Small intestine (tissue), 7 donors: Measurements from ENCODE around the gene IGLL1. TPM values are rescaled to one million over a fixed set of nuclear protein-coding genes. Genes with fewer than 3 reads are reported as not detected.
"Not testable (repeated sequence)": the region's sequence is repeated elsewhere in the genome, so short reads cannot be mapped to it uniquely, and the experiment has no call there.

Experiments used
- DNase-seq, 2 donors: peaks; one replicate each; pipeline versions ENCODE4 v3.0.0 to v3.0.0-alpha.2; 2013
- FAIRE-seq: peaks from 2 replicates; lab custom pipeline; 2012; peaks lifted over from hg19 to GRCh38; lab: Jason Lieb, UNC
- H3K27ac ChIP-seq, 3 donors: one replicate each; pipeline ENCODE4 v1.5.1; 2013; ENCODE audit warnings: low read length in 2 of 3, mild to moderate bottlenecking in 2 of 3, control low read depth in 1 of 3, inconsistent platforms in 1 of 3, low read depth in 1 of 3, moderate library complexity in 1 of 3
- H3K27me3 ChIP-seq, 3 donors: one replicate each; pipeline ENCODE4 v1.6.1; 2013; ENCODE audit warnings: low read length in 3 of 3, inconsistent platforms in 1 of 3; ENCODE audit not compliant: control insufficient read depth in 3 of 3, insufficient read depth in 3 of 3
- H3K36me3 ChIP-seq, 3 donors: one replicate each; pipeline ENCODE4 v1.6.1; 2013; ENCODE audit warnings: low read length in 3 of 3, inconsistent platforms in 1 of 3, low read depth in 1 of 3, mild to moderate bottlenecking in 1 of 3, moderate library complexity in 1 of 3; ENCODE audit not compliant: control insufficient read depth in 3 of 3, insufficient read depth in 2 of 3
- H3K4me1 ChIP-seq, 3 donors: one replicate each; pipeline ENCODE4 v1.6.1; 2013; ENCODE audit warnings: low read length in 2 of 3, inconsistent platforms in 1 of 3, low read depth in 1 of 3, mild to moderate bottlenecking in 1 of 3, moderate library complexity in 1 of 3; ENCODE audit not compliant: control insufficient read depth in 3 of 3, insufficient read depth in 2 of 3
- H3K4me3 ChIP-seq, 3 donors: one replicate each; pipeline ENCODE4 v1.5.1; 2013; ENCODE audit warnings: low read length in 3 of 3, control low read depth in 1 of 3, inconsistent platforms in 1 of 3, low read depth in 1 of 3, mild to moderate bottlenecking in 1 of 3, moderate library complexity in 1 of 3
- H3K9me3 ChIP-seq, 2 donors: one replicate each; pipeline ENCODE4 v1.6.1; 2013; ENCODE audit warnings: low read depth in 1 of 2, low read length in 1 of 2; ENCODE audit not compliant: control insufficient read depth in 2 of 2, insufficient read depth in 1 of 2
- WGBS, 3 donors: extraction: QIAGEN DNeasy Blood & Tissue Kit; methylation state at CpG; one replicate each; pipeline ENCODE4 v1.1.7; 2013; 5-methylcytosine and 5-hydroxymethylcytosine counted together
- polyA plus RNA-seq, 4 donors: library from polyadenylated mRNA; stranded (reverse) in 3 of 4; unstranded in 1 of 4; fragments of 200-250 nt in 3 of 4; fragments of 120-200 nt in 1 of 4; gene quantifications; one replicate each; pipeline versions ENCODE4 v1.2.1 to v1.2.3, GENCODE V29; 2013
- donor health status: healthy with polysubstance abuse.
- donor health status: control.
- donor health status: control.
- donor health status: Bipolar disorder and iron deficiency.
- donor health status: healthy.

Gene IGLL1
- polyA plus RNA-seq, 4 donors, result 1.3 TPM; not detected in 3

- H3K9me3 ChIP-seq, result no peaks in the 10 kb centered on the region
- FAIRE-seq (no peak), DNase-seq (no peak)
- no peak overlapping the region for H3K27ac ChIP-seq
- H3K36me3 ChIP-seq, result no peaks in the 10 kb centered on the region
- no peak overlapping the region for H3K4me3 ChIP-seq
- H3K4me1 ChIP-seq, result no peaks in the 10 kb centered on the region
- 70 to 91% (median 82%) methylated on average over 5 of the region's 5 CpGs for WGBS, 3 donors
- H3K27me3 ChIP-seq, result peaks cover 0 to 3% (median 0%) of the 10 kb centered on the region in 3 donors
These were observed 810 bp downstream of the IGLL1 start for GRCh38 chr22:23579280-23579679.

GRCh38 chr22:23578306-23578705 is 1.8 kb downstream of the IGLL1 start:
- no peak for FAIRE-seq
- Histone ChIP-seq H3K27me3 (peaks cover 0 to 3% (median 0%) of the 10 kb centered on the region in 3 donors), H3K9me3 (no peaks in the 10 kb centered on the region), H3K36me3 (no peaks in the 10 kb centered on the region), H3K4me1 (no peaks in the 10 kb centered on the region), H3K4me3 (no peak overlapping the region), H3K27ac (no peak overlapping the region)
- 59 to 71% (median 62%) methylated on average over 11 of the region's 11 CpGs for WGBS, 3 donors
- no peak for DNase-seq

- H3K27ac ChIP-seq, result no peak overlapping the region
- FAIRE-seq (no peak), DNase-seq (no peak)
- H3K4me3 ChIP-seq, result no peak overlapping the region
- no peaks in the 10 kb centered on the region for H3K36me3 ChIP-seq
- H3K4me1 ChIP-seq, result no peaks in the 10 kb centered on the region
- H3K27me3 ChIP-seq, result peaks cover 0 to 3% (median 0%) of the 10 kb centered on the region in 3 donors
- 54 to 73% (median 72%) methylated on average over 5 of the region's 5 CpGs for WGBS, 3 donors
- no peaks in the 10 kb centered on the region for H3K9me3 ChIP-seq
These were observed 3.4 kb downstream of the IGLL1 start for GRCh38 chr22:23576681-23577080.

- H3K9me3 ChIP-seq, result no peaks in the 10 kb centered on the region
- FAIRE-seq, result no peak
- 90 to 91% (median 90%) methylated on average over 4 of the region's 4 CpGs for WGBS, 3 donors
- no peak for DNase-seq
- no peak overlapping the region for H3K27ac ChIP-seq
- H3K36me3 ChIP-seq, result no peaks in the 10 kb centered on the region
- peaks cover 0 to 3% (median 0%) of the 10 kb centered on the region in 3 donors for H3K27me3 ChIP-seq
- H3K4me3 ChIP-seq, result no peak overlapping the region
- H3K4me1 ChIP-seq, result no peaks in the 10 kb centered on the region
These were observed 4.5 kb downstream of the IGLL1 start for GRCh38 chr22:23575601-23576000.

- Histone ChIP-seq H3K27me3 (peaks cover 0 to 3% (median 0%) of the 10 kb centered on the region in 3 donors), H3K4me3 (no peak overlapping the region), H3K4me1 (no peaks in the 10 kb centered on the region), H3K27ac (no peak overlapping the region), H3K36me3 (no peaks in the 10 kb centered on the region), H3K9me3 (no peaks in the 10 kb centered on the region)
- FAIRE-seq (no peak), DNase-seq (no peak)
- WGBS, 3 donors, result 72 to 81% (median 74%) methylated on average over 7 to 8 of the region's 8 CpGs
These were observed 5.2 kb downstream of the IGLL1 start for GRCh38 chr22:23574877-23575276.

- 60 to 69% (median 66%) methylated on average over 4 of the region's 4 CpGs for WGBS, 3 donors
- Histone ChIP-seq H3K9me3 (no peaks in the 10 kb centered on the region), H3K4me3 (no peak overlapping the region), H3K27me3 (peaks cover 0 to 3% (median 0%) of the 10 kb centered on the region in 3 donors), H3K27ac (no peak overlapping the region), H3K36me3 (no peaks in the 10 kb centered on the region), H3K4me1 (no peaks in the 10 kb centered on the region)
- FAIRE-seq (no peak), DNase-seq (no peak)
These were observed 5.7 kb downstream of the IGLL1 start for GRCh38 chr22:23574371-23574811.

- not testable (repeated sequence) for H3K27ac ChIP-seq, H3K27me3 ChIP-seq, H3K9me3 ChIP-seq, FAIRE-seq, H3K4me3 ChIP-seq, H3K36me3 ChIP-seq, DNase-seq, H3K4me1 ChIP-seq
- 35 to 64% (median 60%) methylated on average over 3 to 8 of the region's 8 CpGs for WGBS, 3 donors
These were observed 6.3 kb downstream of the IGLL1 start for GRCh38 chr22:23573701-23574235.

- not testable (repeated sequence) for H3K4me3 ChIP-seq, H3K36me3 ChIP-seq, H3K27me3 ChIP-seq, FAIRE-seq, H3K4me1 ChIP-seq, H3K9me3 ChIP-seq, H3K27ac ChIP-seq, DNase-seq
- 55 to 75% (median 72%) methylated on average over 13 of the region's 13 CpGs for WGBS, 3 donors
These were observed 7.0 kb downstream of the IGLL1 start for GRCh38 chr22:23573106-23573505.

- no peaks in the 10 kb centered on the region for H3K9me3 ChIP-seq
- H3K27me3 ChIP-seq, result peaks cover 0 to 3% (median 0%) of the 10 kb centered on the region in 3 donors
- DNase-seq (no peak), FAIRE-seq (no peak)
- H3K36me3 ChIP-seq, result no peaks in the 10 kb centered on the region
- no peak overlapping the region for H3K27ac ChIP-seq
- H3K4me1 ChIP-seq, result no peaks in the 10 kb centered on the region
- no peak overlapping the region for H3K4me3 ChIP-seq
- WGBS, 3 donors, result 81 to 92% (median 87%) methylated on average over 4 of the region's 4 CpGs
These were observed 8.6 kb downstream of the IGLL1 start for GRCh38 chr22:23571486-23571885.
